BE2C (cell line): ENCODE results near the gene ARFIP2.

Experiments used
- DNase-seq: peaks from one replicate; pipeline ENCODE4 v3.0.0-alpha.2; 2020
- H3K27me3 ChIP-seq: fragments of 250-450 bp; sonication (Bioruptor Pico); 2 replicates; pipeline ENCODE4 v1.5.1; 2020; ENCODE audit warnings: mild to moderate bottlenecking
- H3K36me3 ChIP-seq: fragments of 250-450 bp; sonication (Bioruptor Pico); 2 replicates; pipeline ENCODE4 v1.5.1; 2020; ENCODE audit warnings: mild to moderate bottlenecking
- H3K4me1 ChIP-seq: fragments of 250-450 bp; sonication (Bioruptor Pico); 2 replicates; pipeline ENCODE4 v1.5.1; 2020
- H3K4me3 ChIP-seq: 2 replicates; pipeline ENCODE4 v1.5.1; 2011; ENCODE audit warnings: low read depth, low read length
- H3K9me3 ChIP-seq: fragments of 250-450 bp; sonication (Bioruptor Pico); 2 replicates; pipeline ENCODE4 v1.5.1; 2020
- CTCF ChIP-seq: IDR thresholded peaks from 2 replicates; pipeline ENCODE4 v1.5.1; 2012; ENCODE audit warnings: mild to moderate bottlenecking, low read depth, low read length

The ARFIP2 gene

GRCh38 chr11:6520265-6520664, 39.1 kb upstream of the ARFIP2 start:
- H3K4me3 ChIP-seq, result no peak overlapping the region
- no peaks in the 10 kb centered on the region for H3K27me3 ChIP-seq
- no peak for DNase-seq
- H3K9me3 ChIP-seq, result no peaks in the 10 kb centered on the region
- H3K4me1 ChIP-seq, result no peaks in the 10 kb centered on the region
- H3K36me3 ChIP-seq, result no peaks in the 10 kb centered on the region
- TF ChIP-seq CTCF, result no peak

- DNase-seq, result no peak
- no peaks in the 10 kb centered on the region for H3K36me3 ChIP-seq
- no peaks in the 10 kb centered on the region for H3K9me3 ChIP-seq
- no peak for TF ChIP-seq CTCF
- no peaks in the 10 kb centered on the region for H3K27me3 ChIP-seq
- no peaks in the 10 kb centered on the region for H3K4me1 ChIP-seq
- H3K4me3 ChIP-seq, result no peak overlapping the region
Observed at GRCh38 chr11:6516865-6517264, 35.7 kb upstream of the ARFIP2 start.

DNA sequence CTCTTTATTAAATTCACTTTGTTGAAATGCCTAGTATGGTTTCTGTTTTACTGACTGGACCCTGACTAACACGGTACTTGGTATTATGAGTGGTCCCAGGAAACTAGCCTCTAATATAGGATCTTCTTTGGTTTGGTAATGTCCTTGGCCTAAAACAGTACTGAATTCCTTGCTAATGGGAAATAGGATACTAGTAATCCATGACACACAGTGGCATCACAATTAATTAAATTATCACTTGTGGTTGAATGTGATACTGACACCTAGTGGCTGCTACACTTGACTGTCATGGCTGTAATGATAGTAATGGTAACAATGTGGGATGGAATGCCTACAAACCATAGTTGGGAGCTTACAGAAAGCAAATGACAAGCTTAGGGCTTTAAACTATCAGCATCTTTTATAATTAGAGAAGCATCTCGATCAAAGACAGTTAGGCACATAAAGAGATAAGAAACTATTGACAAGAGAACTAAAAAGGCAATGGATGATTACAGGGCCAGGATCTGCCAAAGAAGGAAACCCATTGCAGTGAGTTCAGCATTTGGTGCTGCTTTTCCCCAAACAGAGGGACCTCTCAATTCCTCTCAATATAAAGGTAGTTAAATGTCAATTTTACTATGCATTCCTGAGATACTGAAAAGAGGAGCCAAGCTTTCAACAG, 24.6 kb upstream of the ARFIP2 start:
- no peaks in the 10 kb centered on the region; the same call in 1 of the 2 replicates for H3K36me3 ChIP-seq
- TF ChIP-seq CTCF, result peak; percentile 62
- H3K4me3 ChIP-seq, result no peak overlapping the region
- 0 out of 2 replicates have a peak, but pooled peaks cover 3% of the 10 kb centered on the region for H3K4me1 ChIP-seq
- DNase-seq, result no peak
- no peaks in the 10 kb centered on the region for H3K9me3 ChIP-seq
- H3K27me3 ChIP-seq, result no peaks in the 10 kb centered on the region

GRCh38 chr11:6504166-6504565, 23.0 kb upstream of the ARFIP2 start:
- 0 out of 2 replicates have a peak, but pooled peaks cover 3% of the 10 kb centered on the region for H3K4me1 ChIP-seq
- H3K36me3 ChIP-seq, result no peaks in the 10 kb centered on the region; the same call in 1 of the 2 replicates
- no peak overlapping the region for H3K4me3 ChIP-seq
- DNase-seq, result no peak
- no peak for TF ChIP-seq CTCF
- no peaks in the 10 kb centered on the region for H3K27me3 ChIP-seq
- no peaks in the 10 kb centered on the region for H3K9me3 ChIP-seq

DNA sequence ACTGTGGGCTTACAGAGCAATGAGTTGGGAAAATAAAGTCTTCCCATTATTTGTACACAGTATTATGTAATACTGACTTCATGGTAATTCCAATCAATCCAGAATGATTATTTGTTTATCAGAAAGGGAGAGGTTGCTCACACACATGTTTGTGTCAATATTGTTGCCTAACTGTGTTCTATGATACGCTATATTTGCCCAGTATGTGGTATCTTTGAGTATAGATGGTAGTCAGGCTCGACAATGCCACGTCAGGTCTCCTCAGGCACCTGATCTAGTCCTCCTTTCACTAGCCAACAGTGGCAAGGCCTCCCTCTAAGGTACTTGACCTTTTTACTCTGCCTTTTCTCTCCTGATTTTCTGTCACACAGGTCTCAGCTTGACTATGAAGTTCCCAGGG, 21.3 kb upstream of the ARFIP2 start:
- Histone ChIP-seq H3K4me1 (0 out of 2 replicates have a peak, but pooled peaks cover 3% of the 10 kb centered on the region), H3K27me3 (no peaks in the 10 kb centered on the region), H3K9me3 (no peaks in the 10 kb centered on the region), H3K36me3 (no peaks in the 10 kb centered on the region; the same call in 1 of the 2 replicates), H3K4me3 (no peak overlapping the region)
- DNase-seq, result no peak
- no peak for TF ChIP-seq CTCF

- TF ChIP-seq CTCF, result no peak
- Histone ChIP-seq H3K4me3 (no peak overlapping the region), H3K9me3 (no peaks in the 10 kb centered on the region), H3K27me3 (no peaks in the 10 kb centered on the region), H3K36me3 (no peaks in the 10 kb centered on the region), H3K4me1 (no peaks in the 10 kb centered on the region)
- no peak for DNase-seq
Observed at GRCh38 chr11:6498544-6498943, 17.4 kb upstream of the ARFIP2 start.
